Mesothelial cell of epicardium (in vitro differentiated cells): ENCODE results near the gene FNIP1. TPM values are rescaled to one million over a fixed set of nuclear protein-coding genes. Genes with fewer than 3 reads are reported as not detected.

Source experiments
- DNase-seq, 2 experiments: peaks; one replicate each; pipeline ENCODE4 v3.0.0; 2021; ENCODE audit warnings: low spot score in 2 of 2; ENCODE audit not compliant: unreplicated experiment in 2 of 2
- H3K27ac Mint-ChIP-seq: 2 replicates; pipeline ENCODE4 v1.8.0; 2021; ENCODE audit warnings: mixed read lengths
- H3K27me3 Mint-ChIP-seq: 2 replicates; pipeline ENCODE4 v1.8.0; 2021; ENCODE audit warnings: low read depth, mixed read lengths
- H3K36me3 Mint-ChIP-seq: 2 replicates; pipeline ENCODE4 v1.8.0; 2021; ENCODE audit warnings: mixed read lengths
- H3K4me1 Mint-ChIP-seq: 2 replicates; pipeline ENCODE4 v1.8.0; 2021; ENCODE audit warnings: mixed read lengths
- H3K4me3 Mint-ChIP-seq: 2 replicates; pipeline ENCODE4 v1.8.0; 2021; ENCODE audit warnings: mild to moderate bottlenecking, moderate library complexity, mixed read lengths
- H3K9me3 Mint-ChIP-seq: 2 replicates; pipeline ENCODE4 v1.8.0; 2021; ENCODE audit warnings: mixed read lengths
- total RNA-seq: library from RNA; stranded (reverse); gene quantifications from 3 replicates; pipeline ENCODE4 v1.2.1, GENCODE V29; 2021
- TF ChIP-seq, protein P1 (sequence below): fragments of 200-600 bp; sonication (generic); IDR thresholded peaks from one replicate; pipeline ENCODE4 v1.5.0; 2021; ENCODE audit warnings: antibody characterized with exemption; ENCODE audit not compliant: unreplicated experiment

FNIP1 gene
- total RNA-seq, 1 donor from 2014 or later, result 35.1 TPM

- Mint-ChIP-seq H3K4me1 (peaks cover 16% of the 10 kb centered on the region), H3K4me3 (peak overlapping the region; percentile 96), H3K27me3 (no peaks in the 10 kb centered on the region), H3K36me3 (no peaks in the 10 kb centered on the region), H3K9me3 (no peaks in the 10 kb centered on the region), H3K27ac (peak overlapping the region; percentile 99)
- TF ChIP-seq, protein P1, sequence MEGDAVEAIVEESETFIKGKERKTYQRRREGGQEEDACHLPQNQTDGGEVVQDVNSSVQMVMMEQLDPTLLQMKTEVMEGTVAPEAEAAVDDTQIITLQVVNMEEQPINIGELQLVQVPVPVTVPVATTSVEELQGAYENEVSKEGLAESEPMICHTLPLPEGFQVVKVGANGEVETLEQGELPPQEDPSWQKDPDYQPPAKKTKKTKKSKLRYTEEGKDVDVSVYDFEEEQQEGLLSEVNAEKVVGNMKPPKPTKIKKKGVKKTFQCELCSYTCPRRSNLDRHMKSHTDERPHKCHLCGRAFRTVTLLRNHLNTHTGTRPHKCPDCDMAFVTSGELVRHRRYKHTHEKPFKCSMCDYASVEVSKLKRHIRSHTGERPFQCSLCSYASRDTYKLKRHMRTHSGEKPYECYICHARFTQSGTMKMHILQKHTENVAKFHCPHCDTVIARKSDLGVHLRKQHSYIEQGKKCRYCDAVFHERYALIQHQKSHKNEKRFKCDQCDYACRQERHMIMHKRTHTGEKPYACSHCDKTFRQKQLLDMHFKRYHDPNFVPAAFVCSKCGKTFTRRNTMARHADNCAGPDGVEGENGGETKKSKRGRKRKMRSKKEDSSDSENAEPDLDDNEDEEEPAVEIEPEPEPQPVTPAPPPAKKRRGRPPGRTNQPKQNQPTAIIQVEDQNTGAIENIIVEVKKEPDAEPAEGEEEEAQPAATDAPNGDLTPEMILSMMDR, result no peak
- DNase-seq, result no peak
Measured at GRCh38 chr5:131633830-131634229, 163.0 kb downstream of the FNIP1 start.

- H3K4me1 Mint-ChIP-seq, result peaks cover 13% of the 10 kb centered on the region
- no peak overlapping the region for H3K27ac Mint-ChIP-seq
- H3K27me3 Mint-ChIP-seq, result no peaks in the 10 kb centered on the region
- H3K9me3 Mint-ChIP-seq, result no peaks in the 10 kb centered on the region
- H3K36me3 Mint-ChIP-seq, result peaks cover under 1% of the 10 kb centered on the region
- TF ChIP-seq, protein P1, result no peak
- H3K4me3 Mint-ChIP-seq, result no peak overlapping the region
- DNase-seq, result no peak
Measured at GRCh38 chr5:131630963-131631350, 165.9 kb downstream of the FNIP1 start.

DNA sequence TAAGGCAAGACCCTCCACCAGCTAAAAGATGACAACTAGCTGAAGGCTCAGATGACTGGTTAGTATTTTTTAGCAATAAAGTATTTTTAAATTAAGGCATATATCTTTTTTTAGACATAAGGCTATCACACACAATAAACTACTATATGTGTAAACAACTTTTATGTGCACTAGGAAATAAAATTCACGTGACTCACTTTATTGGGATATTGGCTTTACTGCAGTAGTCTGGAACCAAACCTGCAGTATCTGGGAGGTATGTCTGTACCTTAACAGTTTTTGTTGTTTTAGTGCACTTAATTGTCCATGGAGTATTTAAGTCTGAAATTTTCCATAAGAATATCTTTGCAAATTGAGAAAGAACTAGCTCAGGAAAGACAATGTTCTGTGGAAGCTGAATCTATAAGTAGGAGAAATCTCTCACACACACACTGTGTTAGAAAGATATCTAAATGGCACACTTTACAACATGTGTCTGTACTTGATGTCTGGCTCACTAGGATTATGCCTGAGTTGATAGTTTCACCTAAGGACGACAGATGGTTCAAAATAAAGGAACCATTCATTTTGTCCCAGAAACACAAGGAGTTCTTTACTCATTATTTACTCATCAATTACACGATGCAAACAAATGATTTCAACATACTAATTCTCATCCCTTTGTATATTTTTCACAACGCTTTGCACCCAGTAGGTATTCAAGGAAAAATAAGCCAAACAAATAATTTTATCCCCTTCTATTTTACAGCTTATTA, 166.4 kb downstream of the FNIP1 start:
- peaks cover 13% of the 10 kb centered on the region for H3K4me1 Mint-ChIP-seq
- H3K9me3 Mint-ChIP-seq, result no peaks in the 10 kb centered on the region

DNA sequence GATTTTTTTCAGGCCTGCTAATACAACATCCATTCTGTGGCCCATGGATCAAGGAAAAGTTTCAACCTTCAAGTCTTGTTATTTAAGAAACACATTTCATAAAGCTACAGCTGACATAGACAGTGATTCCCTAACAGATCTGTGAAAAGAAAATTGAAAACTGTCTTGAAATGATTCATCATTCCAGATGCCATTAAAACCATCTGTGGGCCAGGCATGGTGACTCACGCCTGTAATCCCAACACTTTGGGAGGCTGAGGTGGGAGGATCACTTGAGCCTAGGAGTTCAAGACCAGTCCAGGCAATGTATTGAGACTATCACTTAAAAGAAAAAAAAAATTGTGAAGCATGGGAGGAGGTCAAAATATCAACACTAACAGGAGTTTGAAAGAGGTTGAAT, 167.8 kb downstream of the FNIP1 start:
- Mint-ChIP-seq H3K27me3 (no peaks in the 10 kb centered on the region), H3K27ac (no peak overlapping the region), H3K4me3 (no peak overlapping the region), H3K9me3 (peaks cover 5% of the 10 kb centered on the region), H3K4me1 (peaks cover 7% of the 10 kb centered on the region), H3K36me3 (peaks cover 6% of the 10 kb centered on the region)
- no peak for DNase-seq
- TF ChIP-seq, protein P1, result no peak

More for the DNA sequence above, 166.4 kb downstream of the FNIP1 start:
- no peak overlapping the region for H3K4me3 Mint-ChIP-seq
- no peaks in the 10 kb centered on the region for H3K27me3 Mint-ChIP-seq
- no peak for DNase-seq
- H3K36me3 Mint-ChIP-seq, result peaks cover 4% of the 10 kb centered on the region
- no peak overlapping the region for H3K27ac Mint-ChIP-seq
- TF ChIP-seq, protein P1, result no peak

DNA sequence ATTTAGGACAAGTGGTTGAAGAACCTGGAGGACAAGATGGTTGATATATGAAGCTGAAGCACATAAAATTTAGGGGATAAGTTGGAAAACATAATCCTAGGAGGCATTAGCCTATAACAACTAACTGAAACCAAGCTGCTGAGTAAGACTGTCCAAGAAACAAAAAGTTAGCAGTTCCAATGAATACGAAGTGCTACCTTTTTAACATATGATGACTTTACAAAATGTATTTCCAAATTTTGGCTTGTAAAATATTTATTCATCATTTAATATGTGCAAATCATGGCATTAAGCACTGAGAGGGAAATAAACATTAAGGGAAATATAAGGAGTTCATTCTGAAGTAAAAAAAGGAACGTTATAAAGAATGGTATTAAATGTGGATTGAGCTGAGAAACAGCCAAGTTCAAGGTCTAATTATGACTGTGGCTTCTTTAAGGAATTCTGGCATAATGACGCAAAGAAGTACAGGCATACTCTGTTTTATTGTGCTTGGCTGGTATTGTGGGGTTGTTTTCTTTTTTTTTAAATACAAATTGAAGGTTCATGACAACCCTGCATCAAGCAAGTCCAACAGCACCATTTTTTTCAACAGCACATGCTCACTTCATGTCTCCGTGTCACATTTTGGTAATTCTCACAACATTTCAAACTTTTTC, 169.5 kb downstream of the FNIP1 start:
- peaks cover 9% of the 10 kb centered on the region for H3K9me3 Mint-ChIP-seq
- no peak overlapping the region for H3K27ac Mint-ChIP-seq
- H3K36me3 Mint-ChIP-seq, result peaks cover 8% of the 10 kb centered on the region
- TF ChIP-seq, protein P1, result no peak
- H3K4me1 Mint-ChIP-seq, result peaks cover 3% of the 10 kb centered on the region
- no peaks in the 10 kb centered on the region for H3K27me3 Mint-ChIP-seq
- H3K4me3 Mint-ChIP-seq, result no peak overlapping the region
- DNase-seq, result no peak
